GM18502 (cell line): ENCODE results near the gene TBC1D10B.
"Not testable (repeated sequence)": the region's sequence is repeated elsewhere in the genome, so short reads cannot be mapped to it uniquely, and the experiment has no call there.

Experiments
- ATAC-seq: cut with Tn5 transposase; IDR thresholded peaks from one replicate; pipeline ENCODE4 v1.9.1; 2021; ENCODE audit warnings: mild to moderate bottlenecking; ENCODE audit not compliant: unreplicated experiment, poor library complexity

Gene TBC1D10B

GRCh38 chr16:30398661-30399434 lies 28.6 kb upstream of the TBC1D10B start:
- no peak for ATAC-seq

DNA sequence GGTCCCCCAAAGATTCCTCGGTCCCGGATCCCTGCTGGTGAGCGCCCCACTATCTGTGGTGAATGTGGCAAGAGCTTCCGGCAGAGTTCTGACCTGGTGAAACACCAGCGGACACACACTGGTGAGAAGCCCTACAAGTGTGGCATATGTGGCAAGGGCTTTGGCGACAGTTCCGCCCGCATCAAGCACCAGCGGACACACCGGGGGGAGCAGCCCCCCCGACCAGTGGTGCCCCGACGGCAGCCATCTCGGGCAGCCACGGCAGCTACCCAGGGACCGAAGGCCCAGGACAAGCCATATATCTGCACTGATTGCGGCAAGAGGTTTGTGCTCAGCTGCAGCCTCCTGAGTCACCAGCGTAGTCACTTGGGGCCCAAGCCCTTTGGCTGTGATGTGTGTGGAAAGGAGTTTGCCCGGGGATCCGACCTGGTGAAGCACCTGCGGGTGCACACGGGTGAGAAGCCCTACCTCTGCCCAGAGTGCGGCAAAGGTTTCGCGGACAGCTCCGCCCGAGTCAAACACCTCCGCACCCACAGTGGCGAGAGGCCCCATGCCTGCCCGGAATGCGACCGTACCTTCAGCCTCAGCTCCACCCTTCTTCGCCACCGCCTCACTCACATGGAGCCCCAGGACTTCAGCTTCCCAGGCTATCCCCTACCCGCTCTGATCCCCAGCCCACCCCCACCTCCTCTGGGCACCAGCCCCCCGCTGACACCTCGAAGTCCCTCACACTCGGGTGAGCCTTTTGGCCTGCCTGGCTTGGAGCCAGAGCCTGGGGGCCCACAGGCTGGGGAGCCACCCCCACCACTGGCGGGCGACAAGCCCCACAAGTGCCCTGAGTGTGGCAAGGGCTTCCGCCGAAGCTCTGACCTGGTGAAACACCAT lies 27.7 kb upstream of the TBC1D10B start:
- no peak for ATAC-seq

DNA sequence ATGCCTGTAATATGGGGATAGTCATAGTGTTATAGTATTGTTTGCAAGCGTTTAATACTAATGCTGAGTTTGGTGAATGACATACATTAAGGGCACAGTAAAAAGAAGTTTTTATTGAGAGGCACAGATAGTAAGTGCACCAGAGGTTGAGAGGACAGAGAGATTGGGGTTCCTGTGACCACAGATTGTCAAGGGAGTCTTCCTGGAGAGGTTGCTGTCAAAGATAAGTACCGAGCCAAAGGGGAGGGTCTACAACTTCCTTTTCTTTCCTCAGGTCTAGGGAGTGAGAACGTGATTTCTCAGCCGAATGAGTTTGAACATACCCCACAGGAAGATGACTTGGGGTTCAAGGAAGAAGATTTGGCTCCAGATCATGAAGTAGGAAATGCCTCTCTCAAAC lies 26.8 kb upstream of the TBC1D10B start:
- ATAC-seq = no peak

- not testable (repeated sequence) for ATAC-seq
Measured at GRCh38 chr16:30396627-30397026, 26.3 kb upstream of the TBC1D10B start.

GRCh38 chr16:30395992-30396585 lies 25.8 kb upstream of the TBC1D10B start:
- no peak for ATAC-seq

DNA sequence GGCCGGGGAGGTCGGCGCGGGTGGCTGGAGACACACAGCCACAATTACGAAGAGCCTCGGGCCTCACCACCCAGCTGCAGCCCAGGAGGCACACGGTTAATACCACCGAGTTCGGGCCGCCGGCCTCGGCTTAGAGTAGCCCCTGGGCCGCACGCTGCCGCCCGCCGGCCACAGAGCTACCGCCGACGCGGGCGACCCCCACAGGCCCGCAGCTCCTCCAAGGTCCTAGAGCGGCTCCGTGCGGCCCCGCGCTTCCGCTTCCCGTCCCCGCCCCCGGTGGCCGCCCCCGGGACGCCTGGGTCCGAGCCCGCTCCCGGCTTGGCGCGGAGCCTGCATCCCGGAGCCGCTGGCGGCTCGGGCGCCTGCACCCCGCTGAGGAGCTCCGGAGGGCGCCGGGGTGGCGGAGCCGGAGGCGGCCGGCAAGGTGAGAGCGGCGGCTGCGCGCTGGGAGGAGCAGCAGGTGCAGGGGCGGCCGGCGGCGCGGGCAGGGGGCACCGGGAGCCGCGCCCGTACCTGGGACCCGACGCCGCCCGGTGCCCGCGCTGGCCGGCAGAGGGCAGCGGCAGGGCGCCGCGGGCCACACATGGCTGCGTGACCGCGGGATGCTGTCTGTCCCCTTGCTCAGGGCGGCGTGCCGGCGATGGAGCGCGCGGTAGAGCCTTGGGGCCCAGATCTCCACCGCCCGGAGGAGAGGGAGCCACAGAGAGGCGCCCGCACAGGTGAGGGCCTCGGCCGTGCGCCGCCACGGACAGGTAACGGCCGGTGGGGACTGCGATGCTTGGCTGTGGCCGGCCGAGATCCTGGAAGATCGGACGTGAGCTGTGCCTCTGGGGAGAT lies 25.1 kb upstream of the TBC1D10B start, which contains the start of gene ZNF48:
Gene ZNF48, plus strand, starts transcription at position 266 of the 837 bp plus-strand sequence. Its CDS starts 375 bp downstream, at position 641.
- peak; percentile 69 for ATAC-seq

DNA sequence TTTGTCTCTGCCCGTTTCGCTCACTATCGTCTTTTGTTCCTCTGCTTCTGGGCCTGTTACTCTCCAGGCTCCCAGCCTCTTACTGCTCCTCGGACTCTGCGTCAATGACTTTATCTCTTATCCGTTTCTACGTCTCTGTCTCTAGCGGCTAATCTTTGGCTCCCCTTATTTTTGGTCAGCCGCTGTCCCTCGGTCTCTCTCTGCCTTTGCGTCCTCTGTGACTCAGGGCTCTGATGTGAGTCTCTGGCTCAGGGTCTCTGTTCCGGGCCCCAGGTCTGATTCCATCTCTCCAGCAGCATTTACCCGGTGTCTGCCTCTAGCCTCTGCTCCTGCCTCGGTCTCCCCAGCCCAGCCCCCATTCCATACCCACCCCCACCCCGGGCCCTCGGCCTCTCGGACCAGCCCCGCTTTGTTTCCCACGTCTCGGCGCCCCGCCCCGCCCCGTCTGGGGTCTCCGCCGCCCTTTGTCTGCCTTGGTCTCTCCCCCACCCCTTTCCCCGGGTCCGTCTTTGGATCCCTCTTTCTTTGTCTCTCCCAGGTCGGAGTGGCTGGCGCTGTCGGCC lies 24.4 kb upstream of the TBC1D10B start:
- no peak for ATAC-seq

- ATAC-seq = no peak
Measured at GRCh38 chr16:30383521-30383920, 13.2 kb upstream of the TBC1D10B start.

DNA sequence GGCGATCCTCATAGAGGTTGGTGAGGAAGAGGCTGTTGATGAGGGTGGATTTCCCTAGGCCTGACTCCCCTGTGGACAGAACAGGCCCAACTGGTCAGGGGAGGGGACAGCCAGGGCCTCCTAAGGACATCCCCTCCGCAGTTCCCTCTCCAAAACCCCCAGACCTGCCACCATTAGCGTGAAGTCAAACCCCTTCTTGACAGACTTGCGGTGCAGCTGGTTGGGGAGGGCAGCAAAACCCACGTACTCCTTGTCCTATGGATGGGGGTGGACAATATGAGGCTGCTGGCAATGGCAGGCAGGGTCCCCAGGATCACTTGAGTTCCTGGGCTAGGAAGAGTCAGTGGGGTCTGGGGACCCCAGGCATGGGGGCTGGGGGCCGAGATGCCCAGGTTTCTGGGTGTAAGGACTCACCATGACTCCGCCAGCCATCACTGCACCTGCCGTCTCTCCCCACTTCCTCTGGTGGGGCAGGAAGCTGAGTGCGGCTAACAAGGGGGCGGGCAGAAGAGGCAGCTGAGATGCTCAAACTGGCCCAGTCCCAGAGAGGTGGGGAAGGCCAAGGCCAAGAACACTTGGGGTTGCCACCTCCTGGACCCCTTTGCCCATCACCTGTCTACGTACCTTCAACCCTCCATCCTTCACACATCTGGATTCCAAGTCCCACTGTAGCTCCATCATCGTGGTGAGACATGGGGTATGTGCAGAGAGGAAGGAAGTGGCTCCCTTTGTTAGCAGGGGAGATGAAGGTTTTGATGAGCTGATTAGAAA lies 12.0 kb upstream of the TBC1D10B start, which contains the start of gene SEPTIN1:
Gene SEPTIN1, minus strand, starts transcription at position 451 of the 771 bp plus-strand sequence. Its CDS starts 19 bp downstream, at position 432.
- no peak for ATAC-seq

GRCh38 chr16:30381291-30382041 lies 11.2 kb upstream of the TBC1D10B start:
- ATAC-seq = no peak

GRCh38 chr16:30380803-30381208 lies 10.5 kb upstream of the TBC1D10B start:
- ATAC-seq = no peak

- ATAC-seq = no peak
Measured at GRCh38 chr16:30380072-30380802, 9.9 kb upstream of the TBC1D10B start.

GRCh38 chr16:30379158-30379783 lies 9.0 kb upstream of the TBC1D10B start:
- ATAC-seq = no peak

DNA sequence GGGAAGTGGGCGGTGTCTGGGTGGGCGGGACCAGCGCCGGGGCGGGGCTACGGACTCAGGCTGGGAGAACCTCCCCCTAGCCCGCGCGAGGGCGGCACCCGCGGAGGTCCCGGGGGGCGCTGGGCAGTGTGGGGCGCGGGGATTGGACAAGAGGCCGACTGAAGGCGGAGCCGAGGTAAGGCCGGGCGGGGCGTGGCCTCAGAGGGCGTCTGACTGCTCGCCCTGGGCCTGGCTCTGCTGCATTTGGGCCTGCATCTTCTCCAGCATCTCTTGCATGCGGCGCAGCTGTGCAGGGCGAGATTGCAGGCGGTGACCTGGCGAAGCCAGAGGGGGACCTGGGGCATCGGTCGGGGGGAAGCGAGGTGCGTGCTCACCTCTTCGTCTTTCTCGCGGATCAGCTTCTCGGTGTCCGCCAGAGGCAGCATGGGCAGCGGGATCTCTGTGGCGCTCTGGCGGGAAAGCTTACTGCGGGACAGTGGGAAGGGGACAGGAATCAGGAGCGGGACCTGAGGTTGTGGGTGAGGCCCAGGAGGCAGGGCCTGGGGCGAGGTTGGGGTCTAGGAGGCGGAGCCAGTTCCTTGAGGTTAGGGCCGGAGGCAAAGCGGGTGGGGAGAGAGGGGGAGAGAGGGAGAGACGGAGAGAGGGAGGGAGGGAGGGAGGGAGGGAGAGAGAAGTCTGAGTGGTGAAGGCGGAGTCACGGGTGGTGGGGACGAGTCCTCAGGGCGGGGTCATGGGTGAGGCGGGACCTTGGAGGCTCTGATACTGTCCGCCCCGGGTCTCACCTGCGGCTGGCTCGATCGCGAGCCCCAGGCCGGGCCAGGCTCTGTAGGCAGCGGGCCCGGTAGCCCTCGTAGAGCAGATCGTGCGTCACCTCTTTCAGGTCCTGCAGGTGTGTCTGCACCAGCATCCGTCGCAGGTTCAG lies 8.2 kb upstream of the TBC1D10B start:
- ATAC-seq = peak; percentile 86

GRCh38 chr16:30377812-30378235 lies 7.5 kb upstream of the TBC1D10B start:
- peak; percentile 41 for ATAC-seq
